Right ventricle myocardium superior (tissue), 1 donor: ENCODE measurements around the gene RNF182. TPM values are rescaled to one million over a fixed set of nuclear protein-coding genes. Genes with fewer than 3 reads are reported as not detected.
A peak's percentile ranks its signal among the peaks of the same experiment; 100 is the strongest.
"Not testable (repeated sequence)": the region's sequence is repeated elsewhere in the genome, so short reads cannot be mapped to it uniquely, and the experiment has no call there.

ENCODE experiments used
- ATAC-seq: fragments of 200-7000 bp; cut with Tn5 transposase; one replicate; pipeline ENCODE4 v1.9.1; 2020; ENCODE audit warnings: mild to moderate bottlenecking; ENCODE audit not compliant: poor library complexity
- DNase-seq: peaks from one replicate; pipeline ENCODE4 v3.0.0-alpha.2; 2020
- intact Hi-C: fragments of 100-400 bp; cut with DNase I; formaldehyde crosslinking; loops from one replicate; pipeline ENCODE4 v1.11.2; 2022
- total RNA-seq: library from RNA; stranded (reverse); fragmentation: NEBNext Ultra II Directional; extraction: Animal tissue kit (Norgen Biotek cat#: 25700); gene quantifications from one replicate; pipeline ENCODE4 v1.2.1, GENCODE V29; 2021
- donor health status: DM: no; HTN: yes; CAD: no; lungs with severe emphysema.

Gene RNF182
- total RNA-seq, 1 donor from 2014 or later, result not detected

- DNase-seq, result no peak
- no peak for ATAC-seq
- intact Hi-C loops, result no loop called here
Observed at GRCh38 chr6:13915561-13916229, 9.1 kb upstream of the RNF182 start.

GRCh38 chr6:13916230-13916944, 8.4 kb upstream of the RNF182 start:
- intact Hi-C loops, result no loop called here

GRCh38 chr6:13917141-13917540, 7.6 kb upstream of the RNF182 start:
- no peak for ATAC-seq
- intact Hi-C loops, result no loop called here
- DNase-seq, result no peak

More at GRCh38 chr6:13916230-13916944, 8.4 kb upstream of the RNF182 start:
- DNase-seq, result no peak
- ATAC-seq, result no peak

GRCh38 chr6:13918686-13919250, 6.0 kb upstream of the RNF182 start:
- intact Hi-C loops, result no loop called here
- DNase-seq (no peak), ATAC-seq (no peak)

GRCh38 chr6:13919861-13920260, 4.9 kb upstream of the RNF182 start:
- intact Hi-C loops, result no loop called here
- no peak for DNase-seq
- no peak for ATAC-seq

GRCh38 chr6:13920552-13920951, 4.2 kb upstream of the RNF182 start:
- ATAC-seq, result no peak
- intact Hi-C loops, result no loop called here
- DNase-seq, result no peak

GRCh38 chr6:13922750-13923149, 2.0 kb upstream of the RNF182 start:
- ATAC-seq (no peak), DNase-seq (no peak)
- intact Hi-C loops, result no loop called here

- intact Hi-C loops, result no loop called here
- no peak for ATAC-seq
- DNase-seq, result no peak
Observed at GRCh38 chr6:13923527-13924145, 1.1 kb upstream of the RNF182 start.

- peak; percentile 58 for ATAC-seq
- intact Hi-C loops, result no loop called here
- DNase-seq, result peak; percentile 48
Observed at GRCh38 chr6:13924146-13924948, 405 bp upstream of the RNF182 start.

- no peak for ATAC-seq
- intact Hi-C loops, result no loop called here
- DNase-seq, result no peak
Observed at GRCh38 chr6:13926378-13926777, 1.6 kb downstream of the RNF182 start.

- ATAC-seq (no peak), DNase-seq (no peak)
- intact Hi-C loops, result no loop called here
Observed at GRCh38 chr6:13927203-13927602, 2.5 kb downstream of the RNF182 start.

- DNase-seq (no peak), ATAC-seq (no peak)
- intact Hi-C loops, result no loop called here
Observed at GRCh38 chr6:13929196-13929595, 4.4 kb downstream of the RNF182 start.

GRCh38 chr6:13931797-13932402, 7.1 kb downstream of the RNF182 start:
- ATAC-seq (no peak), DNase-seq (no peak)
- intact Hi-C loops, result no loop called here

- intact Hi-C loops, result no loop called here
- ATAC-seq, result no peak
- DNase-seq, result no peak
Observed at GRCh38 chr6:13932785-13933184, 8.0 kb downstream of the RNF182 start.

- DNase-seq (no peak), ATAC-seq (no peak)
- intact Hi-C loops, result no loop called here
Observed at GRCh38 chr6:13934721-13935120, 10.0 kb downstream of the RNF182 start.

GRCh38 chr6:13935190-13935880, 10.6 kb downstream of the RNF182 start:
- no peak for ATAC-seq
- no peak for DNase-seq
- intact Hi-C loops, result no loop called here

- ATAC-seq, intact Hi-C loops: not testable (repeated sequence)
Observed at GRCh38 chr6:13935881-13936261, 11.1 kb downstream of the RNF182 start.

GRCh38 chr6:13941902-13942301, 17.1 kb downstream of the RNF182 start:
- intact Hi-C loops, result no loop called here

More at GRCh38 chr6:13935881-13936261, 11.1 kb downstream of the RNF182 start:
- DNase-seq, result not testable (repeated sequence)

More at GRCh38 chr6:13941902-13942301, 17.1 kb downstream of the RNF182 start:
- ATAC-seq (no peak), DNase-seq (no peak)
